ENCODE results near the gene FAM156B. TPM values are rescaled to one million over a fixed set of nuclear protein-coding genes. Genes with fewer than 3 reads are reported as not detected.
"Not testable (repeated sequence)": the region's sequence is repeated elsewhere in the genome, so short reads cannot be mapped to it uniquely, and the experiment has no call there.

Gene FAM156B
- total RNA-seq, 1 experiment from 2014 or later = 18.0 TPM

- DNase-seq; H3K9me3 ChIP-seq; CTCF ChIA-PET; BruUV-seq (replicated peaks); H3K4me1 Mint-ChIP-seq (ENCODE audit: low read depth, unreplicated experiment); H3K27me3 Mint-ChIP-seq (ENCODE audit: insufficient read depth, unreplicated experiment); intact Hi-C loops (cut with micrococcal nuclease; ENCODE audit: unreplicated experiment); H3K36me3 ChIP-seq (ENCODE audit: control insufficient read depth, insufficient read depth, low read length); POLR2A ChIA-PET; H3K27ac Mint-ChIP-seq (ENCODE audit: unreplicated experiment); H3K9me3 Mint-ChIP-seq (ENCODE audit: unreplicated experiment); H3K4me3 Mint-ChIP-seq (ENCODE audit: unreplicated experiment); H3K36me3 Mint-ChIP-seq (ENCODE audit: insufficient read depth, unreplicated experiment); H3K4me3 ChIP-seq (ENCODE audit: low read depth, low read length); H3K4me1 ChIP-seq; H3K27me3 ChIP-seq (replicated peaks; ENCODE audit: control insufficient read depth, insufficient read depth, low read length): not testable (repeated sequence)
Measured at GRCh38 chrX:52906072-52906471, 8.9 kb downstream of the FAM156B start.

GRCh38 chrX:52907137-52907536, 10.0 kb downstream of the FAM156B start:
- H3K9me3 ChIP-seq; H3K36me3 ChIP-seq (ENCODE audit: control insufficient read depth, insufficient read depth, low read length); H3K4me1 Mint-ChIP-seq (ENCODE audit: low read depth, unreplicated experiment); H3K27me3 ChIP-seq (replicated peaks; ENCODE audit: control insufficient read depth, insufficient read depth, low read length); intact Hi-C loops (cut with micrococcal nuclease; ENCODE audit: unreplicated experiment); H3K27me3 Mint-ChIP-seq (ENCODE audit: insufficient read depth, unreplicated experiment); BruUV-seq (replicated peaks); H3K4me3 ChIP-seq (ENCODE audit: low read depth, low read length); CTCF ChIA-PET; H3K9me3 Mint-ChIP-seq (ENCODE audit: unreplicated experiment); H3K36me3 Mint-ChIP-seq (ENCODE audit: insufficient read depth, unreplicated experiment); H3K4me3 Mint-ChIP-seq (ENCODE audit: unreplicated experiment); DNase-seq; POLR2A ChIA-PET; H3K4me1 ChIP-seq; H3K27ac Mint-ChIP-seq (ENCODE audit: unreplicated experiment): not testable (repeated sequence)

GRCh38 chrX:52907900-52908299, 10.8 kb downstream of the FAM156B start:
- H3K27me3 Mint-ChIP-seq (ENCODE audit: insufficient read depth, unreplicated experiment); intact Hi-C loops (cut with micrococcal nuclease; ENCODE audit: unreplicated experiment); POLR2A ChIA-PET; H3K9me3 Mint-ChIP-seq (ENCODE audit: unreplicated experiment); H3K27ac Mint-ChIP-seq (ENCODE audit: unreplicated experiment); H3K4me3 ChIP-seq (ENCODE audit: low read depth, low read length); DNase-seq; BruUV-seq (replicated peaks); H3K4me1 Mint-ChIP-seq (ENCODE audit: low read depth, unreplicated experiment); H3K4me1 ChIP-seq; CTCF ChIA-PET; H3K4me3 Mint-ChIP-seq (ENCODE audit: unreplicated experiment); H3K9me3 ChIP-seq; H3K36me3 ChIP-seq (ENCODE audit: control insufficient read depth, insufficient read depth, low read length); H3K27me3 ChIP-seq (replicated peaks; ENCODE audit: control insufficient read depth, insufficient read depth, low read length); H3K36me3 Mint-ChIP-seq (ENCODE audit: insufficient read depth, unreplicated experiment): not testable (repeated sequence)

GRCh38 chrX:52909313-52909969, 12.3 kb downstream of the FAM156B start:
- H3K4me3 Mint-ChIP-seq (ENCODE audit: unreplicated experiment) = not testable (repeated sequence)

GRCh38 chrX:52913681-52914080, 16.6 kb downstream of the FAM156B start:
- H3K9me3 ChIP-seq; POLR2A ChIA-PET; H3K36me3 Mint-ChIP-seq (ENCODE audit: insufficient read depth, unreplicated experiment); H3K4me1 Mint-ChIP-seq (ENCODE audit: low read depth, unreplicated experiment); DNase-seq; intact Hi-C loops (cut with micrococcal nuclease; ENCODE audit: unreplicated experiment); H3K4me3 Mint-ChIP-seq (ENCODE audit: unreplicated experiment); BruUV-seq (replicated peaks); H3K9me3 Mint-ChIP-seq (ENCODE audit: unreplicated experiment); H3K4me3 ChIP-seq (ENCODE audit: low read depth, low read length); CTCF ChIA-PET; H3K27me3 ChIP-seq (replicated peaks; ENCODE audit: control insufficient read depth, insufficient read depth, low read length); H3K27ac Mint-ChIP-seq (ENCODE audit: unreplicated experiment); H3K36me3 ChIP-seq (ENCODE audit: control insufficient read depth, insufficient read depth, low read length); H3K4me1 ChIP-seq; H3K27me3 Mint-ChIP-seq (ENCODE audit: insufficient read depth, unreplicated experiment): not testable (repeated sequence)

More at GRCh38 chrX:52909313-52909969, 12.3 kb downstream of the FAM156B start:
- DNase-seq; intact Hi-C loops (cut with micrococcal nuclease; ENCODE audit: unreplicated experiment); H3K27me3 Mint-ChIP-seq (ENCODE audit: insufficient read depth, unreplicated experiment); H3K4me1 Mint-ChIP-seq (ENCODE audit: low read depth, unreplicated experiment); H3K36me3 Mint-ChIP-seq (ENCODE audit: insufficient read depth, unreplicated experiment); BruUV-seq (replicated peaks); H3K27ac Mint-ChIP-seq (ENCODE audit: unreplicated experiment); H3K4me3 ChIP-seq (ENCODE audit: low read depth, low read length); H3K9me3 Mint-ChIP-seq (ENCODE audit: unreplicated experiment); H3K4me1 ChIP-seq; POLR2A ChIA-PET; H3K9me3 ChIP-seq; H3K36me3 ChIP-seq (ENCODE audit: control insufficient read depth, insufficient read depth, low read length); CTCF ChIA-PET; H3K27me3 ChIP-seq (replicated peaks; ENCODE audit: control insufficient read depth, insufficient read depth, low read length): not testable (repeated sequence)

GRCh38 chrX:52914704-52915103, 17.6 kb downstream of the FAM156B start:
- H3K36me3 ChIP-seq (ENCODE audit: control insufficient read depth, insufficient read depth, low read length); H3K4me3 Mint-ChIP-seq (ENCODE audit: unreplicated experiment); H3K27ac Mint-ChIP-seq (ENCODE audit: unreplicated experiment); H3K4me1 Mint-ChIP-seq (ENCODE audit: low read depth, unreplicated experiment); H3K27me3 ChIP-seq (replicated peaks; ENCODE audit: control insufficient read depth, insufficient read depth, low read length); H3K36me3 Mint-ChIP-seq (ENCODE audit: insufficient read depth, unreplicated experiment); H3K9me3 ChIP-seq; intact Hi-C loops (cut with micrococcal nuclease; ENCODE audit: unreplicated experiment); H3K27me3 Mint-ChIP-seq (ENCODE audit: insufficient read depth, unreplicated experiment); H3K9me3 Mint-ChIP-seq (ENCODE audit: unreplicated experiment); POLR2A ChIA-PET; CTCF ChIA-PET; H3K4me3 ChIP-seq (ENCODE audit: low read depth, low read length); DNase-seq; H3K4me1 ChIP-seq; BruUV-seq (replicated peaks): not testable (repeated sequence)

Measured in Caco-2 (cell line).